Measurements from ENCODE around the gene KANTR.

KANTR gene

DNA sequence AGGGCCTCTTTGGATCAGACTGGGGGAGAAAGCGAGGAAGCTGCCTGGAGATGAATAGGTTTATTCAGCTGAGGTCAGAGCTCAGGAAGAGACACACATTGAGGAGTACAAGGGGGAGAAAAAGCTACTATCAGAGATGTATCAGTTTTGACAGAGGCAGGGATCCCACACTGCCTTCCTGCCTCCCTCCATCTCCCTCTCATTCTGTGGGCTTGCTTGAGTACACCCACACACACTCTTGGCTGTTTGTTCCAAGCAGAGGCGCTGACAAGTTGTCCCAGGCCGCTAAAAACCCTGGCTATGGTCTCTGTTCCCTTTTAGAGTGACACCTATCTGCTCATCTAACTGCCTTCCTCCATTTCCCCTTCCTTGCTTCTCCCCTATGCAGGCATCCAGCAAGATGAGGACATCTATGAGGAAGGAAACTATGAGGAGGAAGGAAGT lies 6.5 kb upstream of the KANTR start:
- TF ChIP-seq, protein P1, sequence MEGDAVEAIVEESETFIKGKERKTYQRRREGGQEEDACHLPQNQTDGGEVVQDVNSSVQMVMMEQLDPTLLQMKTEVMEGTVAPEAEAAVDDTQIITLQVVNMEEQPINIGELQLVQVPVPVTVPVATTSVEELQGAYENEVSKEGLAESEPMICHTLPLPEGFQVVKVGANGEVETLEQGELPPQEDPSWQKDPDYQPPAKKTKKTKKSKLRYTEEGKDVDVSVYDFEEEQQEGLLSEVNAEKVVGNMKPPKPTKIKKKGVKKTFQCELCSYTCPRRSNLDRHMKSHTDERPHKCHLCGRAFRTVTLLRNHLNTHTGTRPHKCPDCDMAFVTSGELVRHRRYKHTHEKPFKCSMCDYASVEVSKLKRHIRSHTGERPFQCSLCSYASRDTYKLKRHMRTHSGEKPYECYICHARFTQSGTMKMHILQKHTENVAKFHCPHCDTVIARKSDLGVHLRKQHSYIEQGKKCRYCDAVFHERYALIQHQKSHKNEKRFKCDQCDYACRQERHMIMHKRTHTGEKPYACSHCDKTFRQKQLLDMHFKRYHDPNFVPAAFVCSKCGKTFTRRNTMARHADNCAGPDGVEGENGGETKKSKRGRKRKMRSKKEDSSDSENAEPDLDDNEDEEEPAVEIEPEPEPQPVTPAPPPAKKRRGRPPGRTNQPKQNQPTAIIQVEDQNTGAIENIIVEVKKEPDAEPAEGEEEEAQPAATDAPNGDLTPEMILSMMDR (IDR thresholded peaks at IDR 0.05; ENCODE audit: low read length) = no peak
- TF ChIP-seq EZH2phosphoT487 (IDR thresholded peaks at IDR 0.05; ENCODE audit: low read length) (no peak), EZH2 (optimal IDR thresholded peaks at IDR 0.05; ENCODE audit: low read depth, low read length) (no peak)
- Histone ChIP-seq H3K4me1 (ENCODE audit: low read length) (no peaks in the 10 kb centered on the region), H4K20me1 (ENCODE audit: insufficient read depth, low read length) (no peaks in the 10 kb centered on the region), H3K9me2 (replicated peaks; ENCODE audit: insufficient read depth, low read length) (no peaks in the 10 kb centered on the region), H3F3A (ENCODE audit: insufficient read depth, low read length) (no peaks in the 10 kb centered on the region), H3K4me3 (ENCODE audit: low read length) (no peak overlapping the region), H3K27ac (ENCODE audit: low read length) (no peak overlapping the region), H2AFZ (ENCODE audit: low read length) (no peak overlapping the region), H3K27me3 (replicated peaks; ENCODE audit: insufficient read depth, low read length) (no peaks in the 10 kb centered on the region), H3K9ac (ENCODE audit: low read length) (no peak overlapping the region), H3K9me3 (replicated peaks; ENCODE audit: insufficient read depth, low read length) (no peaks in the 10 kb centered on the region), H3K79me2 (ENCODE audit: low read length) (no peaks in the 10 kb centered on the region), H3K4me2 (ENCODE audit: low read depth, low read length) (no peak overlapping the region), H3K36me3 (replicated peaks; ENCODE audit: insufficient read depth, low read length) (no peaks in the 10 kb centered on the region)
- no peak for DNase-seq

DNA sequence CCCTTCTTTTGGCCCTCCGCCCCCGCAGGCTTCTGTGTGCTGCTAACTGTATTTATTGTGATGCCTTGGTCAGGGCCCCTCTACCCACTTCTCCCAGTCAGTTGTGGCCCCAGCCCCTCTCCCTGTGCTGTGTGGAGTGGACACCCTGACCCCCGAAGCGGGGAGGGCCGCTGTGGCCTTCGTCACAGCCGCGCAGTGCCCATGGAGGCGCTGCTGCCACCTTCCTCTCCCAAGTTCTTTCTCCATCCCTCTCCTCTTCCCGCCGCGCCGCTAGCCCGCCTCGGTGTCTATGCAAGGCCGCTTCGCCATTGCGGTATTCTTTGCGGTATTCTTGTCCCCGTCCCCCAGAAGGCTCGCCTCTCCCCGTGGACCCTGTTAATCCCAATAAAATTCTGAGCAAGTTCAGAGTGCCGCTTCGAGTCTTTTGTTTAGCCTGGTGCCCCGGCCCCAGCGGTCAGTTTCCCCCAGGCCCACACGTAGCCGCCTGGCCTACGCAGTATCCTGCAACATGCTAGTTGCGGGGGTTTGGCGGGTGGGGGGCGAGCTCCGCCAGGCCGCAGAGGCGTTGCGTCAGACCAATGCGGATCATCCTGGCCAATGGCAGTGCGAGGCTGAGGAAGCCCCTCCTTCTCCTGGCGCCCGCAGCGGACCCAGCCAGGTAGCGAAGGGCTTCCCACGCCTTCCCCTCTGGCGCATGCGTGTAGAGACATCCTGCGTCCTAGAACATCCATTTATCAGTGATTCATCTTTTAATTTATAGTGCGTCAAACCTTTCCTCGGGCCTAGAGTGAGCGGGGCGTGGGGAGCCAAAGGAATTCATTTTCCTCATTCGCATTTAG lies 5.6 kb upstream of the KANTR start:
- TF ChIP-seq EZH2phosphoT487 (IDR thresholded peaks at IDR 0.05; ENCODE audit: low read length) (no peak), EZH2 (optimal IDR thresholded peaks at IDR 0.05; ENCODE audit: low read depth, low read length) (no peak)
- TF ChIP-seq, protein P1 (IDR thresholded peaks at IDR 0.05; ENCODE audit: low read length) = no peak
- no peaks in the 10 kb centered on the region for H3K36me3 ChIP-seq (replicated peaks; ENCODE audit: insufficient read depth, low read length)
- H3K4me1 ChIP-seq (ENCODE audit: low read length) = no peaks in the 10 kb centered on the region
- H3K9ac ChIP-seq (ENCODE audit: low read length) = no peak overlapping the region
- H3K9me3 ChIP-seq (replicated peaks; ENCODE audit: insufficient read depth, low read length) = no peaks in the 10 kb centered on the region
- no peaks in the 10 kb centered on the region for H4K20me1 ChIP-seq (ENCODE audit: insufficient read depth, low read length)
- DNase-seq = no peak
- H3K9me2 ChIP-seq (replicated peaks; ENCODE audit: insufficient read depth, low read length) = no peaks in the 10 kb centered on the region
- no peak overlapping the region for H2AFZ ChIP-seq (ENCODE audit: low read length)
- no peak overlapping the region for H3K27ac ChIP-seq (ENCODE audit: low read length)
- no peaks in the 10 kb centered on the region for H3K79me2 ChIP-seq (ENCODE audit: low read length)
- H3F3A ChIP-seq (ENCODE audit: insufficient read depth, low read length) = peaks cover under 1% of the 10 kb centered on the region
- H3K27me3 ChIP-seq (replicated peaks; ENCODE audit: insufficient read depth, low read length) = no peaks in the 10 kb centered on the region
- no peak overlapping the region for H3K4me3 ChIP-seq (ENCODE audit: low read length)
- no peak overlapping the region; the same call in 1 of the 2 replicates for H3K4me2 ChIP-seq (ENCODE audit: low read depth, low read length)

DNA sequence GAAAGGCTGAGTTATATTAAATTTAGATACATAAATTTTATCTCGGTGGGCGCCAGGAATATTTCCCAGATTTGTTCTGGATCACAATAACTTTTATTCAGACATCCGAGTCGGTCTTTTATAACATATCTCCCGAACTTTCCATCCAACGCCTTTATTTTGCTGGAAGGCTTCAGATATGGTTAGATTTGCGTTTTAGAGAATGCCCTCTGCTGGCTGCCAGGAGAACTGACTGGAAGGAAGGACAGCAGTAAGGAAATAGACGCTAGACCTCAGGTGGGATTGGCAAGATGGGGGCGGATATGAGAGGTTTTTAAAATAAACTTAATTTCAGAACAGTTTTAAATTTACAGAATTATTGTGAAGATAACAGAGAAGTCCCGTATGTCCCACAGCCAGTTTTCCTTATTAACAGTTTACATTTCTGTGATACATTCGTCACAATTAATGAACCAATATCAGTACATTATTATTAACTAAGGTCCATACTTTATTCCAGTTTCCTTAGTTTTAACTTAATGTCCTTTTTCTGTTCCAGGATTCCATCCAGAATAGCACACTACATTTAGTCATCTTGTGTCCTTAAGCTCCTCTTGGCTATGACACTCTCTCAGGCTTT lies 4.6 kb upstream of the KANTR start:
- peak; percentile 44 for DNase-seq
- H4K20me1 ChIP-seq (ENCODE audit: insufficient read depth, low read length) = no peaks in the 10 kb centered on the region
- H3K4me2 ChIP-seq (ENCODE audit: low read depth, low read length) = peak overlapping the region; percentile 13; the same call in 1 of the 2 replicates
- H3K9ac ChIP-seq (ENCODE audit: low read length) = no peak overlapping the region
- H3K4me3 ChIP-seq (ENCODE audit: low read length) = no peak overlapping the region
- no peaks in the 10 kb centered on the region for H3K4me1 ChIP-seq (ENCODE audit: low read length)
- H3F3A ChIP-seq (ENCODE audit: insufficient read depth, low read length) = peaks cover 4% of the 10 kb centered on the region
- peaks cover under 1% of the 10 kb centered on the region; the same call in 1 of the 2 replicates for H3K79me2 ChIP-seq (ENCODE audit: low read length)
- no peaks in the 10 kb centered on the region for H3K9me3 ChIP-seq (replicated peaks; ENCODE audit: insufficient read depth, low read length)
- no peaks in the 10 kb centered on the region for H3K9me2 ChIP-seq (replicated peaks; ENCODE audit: insufficient read depth, low read length)
- no peaks in the 10 kb centered on the region for H3K27me3 ChIP-seq (replicated peaks; ENCODE audit: insufficient read depth, low read length)
- no peak overlapping the region for H2AFZ ChIP-seq (ENCODE audit: low read length)
- H3K36me3 ChIP-seq (replicated peaks; ENCODE audit: insufficient read depth, low read length) = no peaks in the 10 kb centered on the region
- H3K27ac ChIP-seq (ENCODE audit: low read length) = no peak overlapping the region
- TF ChIP-seq, protein P1 (IDR thresholded peaks at IDR 0.05; ENCODE audit: low read length) = peak; percentile 79
- TF ChIP-seq EZH2 (optimal IDR thresholded peaks at IDR 0.05; ENCODE audit: low read depth, low read length) = no peak

All from MM.1S (cell line).